Kidney glomerular epithelial cell (primary cell): Measurements from ENCODE around the gene IDS.
"Not testable (repeated sequence)": the region's sequence is repeated elsewhere in the genome, so short reads cannot be mapped to it uniquely, and the experiment has no call there.

Experiments
- DNase-seq: peaks from one replicate; lab custom pipeline; 2025; lab: John Stamatoyannopoulos, UW

Gene IDS

DNA sequence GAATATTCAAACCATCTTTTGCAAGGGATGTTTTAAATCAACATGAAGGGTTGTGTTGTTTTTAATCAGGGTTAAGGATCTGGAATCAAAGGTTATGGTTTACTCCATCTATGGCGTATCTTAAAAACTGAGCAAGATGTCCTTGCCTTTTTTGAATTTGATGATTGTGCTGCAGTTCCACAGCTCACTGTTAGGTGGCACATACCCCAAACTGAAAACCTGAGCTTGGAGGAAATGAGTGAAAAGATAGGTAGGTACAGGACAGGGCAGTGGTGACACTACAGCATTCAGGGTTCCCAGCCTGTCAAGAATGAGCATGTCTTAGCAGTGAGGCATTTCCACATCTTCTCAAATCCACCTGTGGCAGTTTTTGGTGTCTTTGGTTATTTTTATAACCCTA, 22.6 kb upstream of the IDS start:
- DNase-seq: no peak

DNA sequence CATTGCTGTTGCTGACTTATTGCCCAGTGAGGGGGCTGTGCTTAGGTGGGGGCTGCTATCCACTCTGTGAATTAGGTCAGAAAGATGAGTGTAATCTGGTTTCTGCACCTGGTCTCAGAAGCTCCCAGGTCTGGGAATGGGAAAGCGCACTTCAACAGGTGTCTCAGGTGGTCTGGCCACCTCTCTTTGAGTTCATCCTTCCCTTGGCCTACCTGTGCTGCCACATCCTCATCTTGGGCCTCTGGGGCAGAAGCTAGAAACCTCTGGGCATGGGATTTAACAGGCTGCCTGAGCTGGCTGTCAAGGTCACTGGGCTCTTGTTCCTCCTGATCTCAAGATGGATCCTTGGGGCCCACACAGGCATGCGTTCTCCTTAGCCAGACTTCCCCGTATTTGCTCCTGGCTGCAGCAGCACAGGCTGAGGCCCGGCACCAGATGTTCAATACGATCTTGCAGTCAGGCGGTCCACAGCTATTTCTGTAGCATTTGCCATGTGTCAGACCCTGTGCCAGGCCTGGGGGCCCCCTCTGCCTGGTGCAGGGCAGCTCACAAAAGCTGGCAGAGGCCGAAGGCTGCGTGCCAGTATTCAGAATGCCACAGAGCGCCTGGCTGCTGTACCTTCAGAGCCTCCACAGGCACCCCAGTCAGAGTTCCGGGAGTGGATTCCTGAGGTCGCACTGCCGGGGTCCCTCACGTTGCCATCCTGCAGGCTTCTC, 21.4 kb upstream of the IDS start:
- not testable (repeated sequence) for DNase-seq

DNA sequence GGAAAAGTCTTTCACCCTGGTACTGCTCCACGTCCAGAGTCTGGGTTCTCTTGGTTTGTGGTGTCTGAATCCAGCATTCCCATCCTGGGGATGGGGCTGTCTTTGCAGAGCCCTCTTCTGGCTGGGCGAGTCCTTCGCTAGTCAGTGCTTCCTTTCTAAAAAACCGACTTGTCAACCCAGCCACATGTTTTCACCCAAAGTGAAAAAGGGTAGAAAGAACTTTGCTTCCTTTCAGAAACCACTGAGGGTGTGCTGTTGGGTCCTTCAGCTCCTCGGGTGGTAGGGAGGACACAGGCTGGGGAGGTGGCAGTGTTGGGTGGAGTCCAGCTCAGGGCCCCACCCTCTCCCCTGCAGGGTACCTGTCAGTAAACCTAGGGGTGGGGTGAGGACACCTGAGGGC, 20.8 kb upstream of the IDS start:
- DNase-seq: not testable (repeated sequence)

DNA sequence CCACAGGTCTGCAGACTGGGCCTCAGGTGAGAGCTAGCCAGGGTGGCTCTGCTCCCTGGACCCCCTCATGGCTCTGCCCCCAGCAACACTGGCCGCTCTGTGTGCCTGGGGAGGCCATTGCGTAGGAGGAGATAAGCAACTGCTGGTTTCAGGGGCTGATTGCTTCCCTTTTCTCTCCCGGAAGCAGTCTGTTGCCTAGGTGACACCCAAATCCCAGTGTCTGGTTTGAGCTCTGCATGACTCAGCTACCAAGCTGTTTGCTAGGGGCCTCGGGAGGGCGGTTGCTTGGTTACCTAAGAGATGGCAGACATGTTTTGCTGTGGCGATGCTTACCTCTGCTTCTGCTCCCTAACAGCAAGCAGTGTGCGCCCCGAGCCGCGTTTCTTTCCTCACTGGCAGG, 20.3 kb upstream of the IDS start:
- peak; percentile 14 for DNase-seq

DNA sequence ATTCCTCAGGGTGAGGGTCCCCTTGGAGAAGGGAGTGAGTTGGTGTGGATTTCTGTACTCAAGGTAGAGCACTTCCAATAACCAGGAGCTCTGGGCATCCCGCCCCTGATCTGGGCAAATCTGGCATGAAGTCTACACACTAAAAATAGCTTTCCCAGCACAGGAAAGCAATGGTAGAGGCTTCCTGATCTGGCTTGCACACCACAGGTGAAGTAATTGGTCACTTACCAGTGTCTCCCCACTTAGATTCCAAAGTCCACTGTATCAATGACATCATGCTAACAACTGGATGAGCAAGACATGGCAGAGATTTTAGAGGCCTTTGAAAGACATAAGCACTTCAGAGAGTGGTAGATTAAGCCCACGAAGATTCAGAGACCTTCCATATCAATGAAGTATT, 17.8 kb upstream of the IDS start:
- no peak for DNase-seq

DNA sequence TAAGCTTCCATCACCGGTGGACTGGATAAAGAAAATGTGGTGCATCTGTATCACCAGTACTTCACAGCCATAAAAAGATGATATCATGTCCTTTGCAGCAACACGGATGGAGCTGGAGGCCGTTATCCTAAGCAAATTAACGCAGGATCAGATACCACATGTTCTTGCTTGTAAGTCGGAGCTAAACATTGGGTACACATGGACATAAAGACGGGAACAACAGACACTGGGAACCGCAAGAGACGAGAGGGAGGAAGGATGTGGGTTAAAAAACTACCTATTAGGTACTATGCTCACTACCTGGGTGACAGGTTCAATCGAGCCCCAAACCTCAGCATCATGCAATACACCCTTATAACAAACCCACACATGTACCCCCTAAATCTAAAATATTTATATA, 16.3 kb upstream of the IDS start:
- DNase-seq: no peak

DNA sequence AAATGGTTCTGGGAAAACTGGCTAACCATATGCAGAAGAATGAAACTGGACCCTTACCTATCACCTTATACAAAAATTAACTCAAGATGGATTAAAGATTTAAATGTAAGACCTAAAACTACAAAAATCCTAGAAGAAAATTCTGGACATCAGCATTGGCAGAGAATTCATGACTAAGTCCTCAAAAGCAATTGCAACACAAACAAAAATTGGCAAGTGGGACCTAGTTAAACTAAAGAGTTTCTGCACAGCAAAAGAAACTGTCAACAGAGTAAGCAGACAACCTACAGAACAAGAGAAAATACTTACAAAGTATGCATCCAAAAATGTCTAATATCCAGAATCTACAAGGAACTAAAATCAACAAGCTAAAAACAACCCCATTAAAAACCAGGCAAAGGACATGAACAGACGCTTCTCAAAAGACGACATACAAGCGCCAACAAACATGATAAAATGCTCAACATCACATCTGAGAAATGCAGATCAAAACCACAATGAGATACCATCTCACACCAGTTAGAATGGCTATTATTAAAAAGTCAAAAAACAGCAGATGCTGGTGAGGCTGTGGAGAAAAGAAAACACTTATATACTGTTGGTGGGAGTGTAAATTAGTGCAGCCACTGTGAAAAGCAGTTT, 15.7 kb upstream of the IDS start:
- not testable (repeated sequence) for DNase-seq

DNA sequence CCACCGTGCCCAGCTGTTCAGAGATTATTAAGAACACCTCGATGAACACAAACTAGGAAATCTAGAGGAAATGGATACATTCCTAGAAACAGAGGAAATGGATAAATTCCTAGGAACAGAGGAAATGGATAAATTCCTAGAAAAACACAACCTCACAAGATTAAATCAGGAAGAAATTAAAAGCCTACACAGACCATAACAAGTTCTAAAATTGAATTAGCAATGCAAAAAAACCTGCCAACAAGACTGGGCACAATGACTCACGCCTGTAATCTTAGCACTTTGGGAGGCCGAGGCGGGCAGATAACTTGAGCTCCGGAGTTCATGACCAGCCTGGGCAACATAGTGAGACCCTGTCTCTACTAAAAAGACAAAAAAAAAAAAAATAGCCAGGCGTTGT, 13.1 kb upstream of the IDS start:
- DNase-seq: no peak

DNA sequence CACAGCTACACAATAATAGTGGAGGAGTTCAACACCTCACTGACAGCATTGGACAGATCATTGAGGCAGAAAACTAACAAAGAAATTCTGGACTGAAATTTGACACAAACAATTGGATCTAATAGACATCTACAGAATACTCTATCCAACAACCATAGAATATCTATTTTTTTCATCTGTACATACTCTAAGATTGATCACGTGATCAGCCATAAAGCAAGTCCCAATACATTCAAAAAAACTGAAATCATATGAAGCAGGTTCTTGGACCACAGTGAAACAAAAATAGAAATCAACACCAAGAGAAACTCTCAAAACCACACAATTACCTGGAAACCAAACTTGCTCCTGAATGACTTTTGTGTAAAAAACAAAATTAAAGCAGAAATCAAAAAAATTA, 12.2 kb upstream of the IDS start:
- no peak for DNase-seq

DNA sequence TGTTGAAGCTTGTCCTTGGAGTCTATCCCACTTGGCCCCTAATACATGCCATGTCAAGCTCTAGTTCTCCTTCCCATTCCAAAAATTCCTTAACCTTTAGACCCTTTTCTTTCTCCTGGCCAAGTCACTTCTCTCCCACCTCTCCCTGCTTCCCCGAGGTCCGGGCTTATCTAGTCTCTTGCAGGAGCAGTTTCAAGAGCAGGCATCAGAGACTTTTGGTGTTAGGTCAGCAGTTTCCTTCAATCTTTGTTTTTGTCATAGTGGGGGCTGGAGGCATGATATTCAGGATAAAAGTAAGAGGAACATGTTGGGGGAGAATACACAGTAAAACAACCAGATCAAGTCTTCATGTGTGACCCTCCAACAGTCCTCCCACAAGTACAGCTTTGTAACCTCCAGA, 11.5 kb upstream of the IDS start:
- no peak for DNase-seq

DNA sequence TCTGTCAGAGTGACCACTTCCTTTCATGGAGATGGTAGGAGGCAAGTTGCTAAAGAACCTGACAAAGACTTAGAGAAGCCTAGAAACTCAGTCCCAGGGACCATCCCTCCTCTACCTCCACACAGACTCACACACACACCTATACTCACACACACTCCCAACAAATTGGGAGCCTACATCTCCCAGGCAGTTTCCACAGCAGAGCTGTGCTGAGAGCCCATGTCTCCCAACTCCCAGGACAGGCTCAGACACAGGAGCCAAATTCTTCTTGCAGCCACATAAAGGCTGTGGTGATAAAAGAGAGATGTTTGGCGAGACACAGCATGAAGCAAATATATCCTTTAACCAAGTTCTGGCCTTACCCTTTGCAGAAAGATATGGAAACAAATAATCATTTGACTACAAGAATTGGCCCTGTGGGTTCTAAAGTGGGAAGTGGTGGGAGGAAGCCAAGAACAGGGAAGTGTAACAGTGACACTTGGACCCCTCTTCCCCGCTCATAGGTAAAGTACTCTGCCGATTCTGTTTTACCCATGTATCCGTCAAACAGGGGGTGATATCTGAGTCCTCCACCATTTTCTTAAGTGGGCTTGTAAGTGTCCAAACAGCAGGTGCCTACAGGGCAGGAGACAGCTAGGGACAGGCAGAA, 11.0 kb upstream of the IDS start:
- DNase-seq: no peak

DNA sequence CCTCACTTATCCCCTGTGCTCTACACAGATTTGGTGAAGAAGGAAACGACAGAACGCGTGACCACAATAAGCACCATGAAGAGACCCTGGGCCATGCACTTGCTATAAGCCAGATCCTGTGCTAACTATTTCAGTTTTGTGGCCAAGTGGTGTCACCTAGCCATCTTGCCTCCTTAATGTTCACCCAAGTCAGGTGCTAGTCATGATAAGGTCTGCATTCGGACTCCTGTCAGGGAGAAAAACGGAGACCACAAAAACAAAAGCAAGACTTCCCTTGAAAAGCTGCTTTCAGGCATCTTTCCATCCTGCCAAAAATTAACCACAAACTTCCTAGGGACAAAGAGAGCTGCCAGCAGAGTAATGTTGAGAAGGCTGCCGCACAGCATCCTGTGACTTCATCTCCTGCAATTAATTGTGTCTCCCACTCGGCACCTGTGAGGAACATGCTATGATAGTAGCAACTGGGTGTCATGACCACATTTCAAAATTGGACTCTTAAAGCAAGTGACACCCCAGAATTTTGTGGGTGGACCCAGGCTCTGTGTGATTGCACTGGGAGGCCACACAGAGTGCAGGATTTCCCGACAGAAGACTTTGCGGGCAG, 8.8 kb upstream of the IDS start:
- no peak for DNase-seq

DNA sequence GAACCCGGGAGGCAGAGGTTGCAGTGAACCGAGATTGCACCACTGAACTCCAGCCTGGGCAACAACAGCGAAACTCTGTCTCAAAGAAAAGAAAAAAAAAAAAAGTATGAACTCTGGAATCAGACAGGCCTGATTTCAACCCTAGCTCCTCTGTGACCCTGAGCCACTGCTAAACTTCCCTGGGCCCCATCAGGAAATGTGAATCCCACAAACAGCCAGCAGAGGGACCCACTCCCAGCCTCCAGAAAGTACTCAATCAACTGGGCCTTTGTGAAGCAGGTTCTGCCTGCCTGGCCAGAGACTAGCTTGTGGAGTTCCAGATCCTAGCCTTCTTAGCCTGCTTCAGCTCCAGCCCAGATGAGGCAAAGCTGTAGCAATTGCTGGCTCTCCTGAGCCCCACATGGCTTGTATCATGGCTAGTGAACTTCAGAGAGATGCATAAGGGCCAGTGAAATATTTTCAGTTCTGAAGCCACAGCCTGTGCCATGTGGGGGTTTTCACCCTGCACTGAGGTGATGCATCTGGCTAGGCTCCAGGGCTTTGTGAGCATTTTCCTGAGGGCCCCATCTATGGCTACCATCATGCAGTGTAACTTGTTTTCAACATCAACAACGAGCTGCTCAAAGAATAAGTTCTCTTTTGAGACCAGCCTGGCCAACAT, 7.2 kb upstream of the IDS start:
- no peak for DNase-seq

DNA sequence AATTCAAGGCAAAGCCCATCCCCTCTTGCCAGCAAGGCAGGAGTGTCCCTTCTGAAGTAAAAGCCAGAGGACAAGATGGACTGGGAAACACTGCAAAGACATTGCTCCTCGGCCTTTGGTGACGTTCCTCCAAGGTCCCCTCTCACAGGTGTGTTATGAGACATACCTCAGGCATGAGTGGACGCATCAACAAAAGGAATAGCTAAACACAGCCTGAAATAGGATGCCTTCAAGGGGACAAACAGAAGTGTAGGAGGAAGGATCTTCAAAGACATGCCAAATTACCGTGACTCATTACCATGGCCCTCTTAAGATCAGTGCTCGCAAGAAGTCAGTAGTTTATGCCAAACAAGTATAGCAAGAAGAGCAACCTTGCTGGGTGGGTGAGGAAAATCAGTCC, 6.0 kb upstream of the IDS start:
- no peak for DNase-seq

DNA sequence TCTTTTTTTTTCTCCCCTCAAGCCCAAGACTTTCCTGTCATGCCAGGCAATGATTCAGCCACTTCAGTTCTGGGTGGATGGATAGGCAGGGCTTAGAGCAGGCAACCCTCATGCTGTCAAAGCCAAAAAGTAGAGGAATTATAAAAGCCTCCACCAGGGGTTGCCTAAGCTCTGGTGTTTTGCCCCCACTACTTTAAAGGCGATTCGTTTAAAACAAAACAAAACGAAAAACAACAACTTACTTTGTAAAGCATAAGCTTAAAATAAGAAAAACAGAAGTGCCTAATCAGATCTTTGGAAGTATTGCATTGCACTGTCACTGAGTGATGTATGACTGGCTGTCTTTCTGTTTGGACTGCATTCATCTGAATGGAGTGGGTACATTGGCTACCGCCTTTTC, 5.3 kb upstream of the IDS start:
- DNase-seq: no peak

DNA sequence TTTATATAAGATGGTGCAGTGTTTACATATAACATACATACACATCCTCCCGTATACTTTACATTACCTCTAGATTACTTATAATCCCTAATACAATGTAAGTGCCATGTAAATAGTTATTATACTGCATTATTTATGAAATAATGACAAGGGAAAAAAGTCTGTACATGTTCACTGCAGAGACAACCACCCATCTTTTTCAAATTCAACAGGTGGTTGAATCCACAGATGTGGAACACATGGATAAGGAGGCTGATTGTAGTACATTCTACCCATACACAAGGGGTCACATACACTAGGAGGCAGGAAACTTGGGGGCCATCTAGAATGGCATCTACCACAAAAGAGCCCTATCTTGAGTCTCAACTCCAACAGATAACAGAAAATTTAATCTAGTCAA, 3.4 kb upstream of the IDS start:
- no peak for DNase-seq

DNA sequence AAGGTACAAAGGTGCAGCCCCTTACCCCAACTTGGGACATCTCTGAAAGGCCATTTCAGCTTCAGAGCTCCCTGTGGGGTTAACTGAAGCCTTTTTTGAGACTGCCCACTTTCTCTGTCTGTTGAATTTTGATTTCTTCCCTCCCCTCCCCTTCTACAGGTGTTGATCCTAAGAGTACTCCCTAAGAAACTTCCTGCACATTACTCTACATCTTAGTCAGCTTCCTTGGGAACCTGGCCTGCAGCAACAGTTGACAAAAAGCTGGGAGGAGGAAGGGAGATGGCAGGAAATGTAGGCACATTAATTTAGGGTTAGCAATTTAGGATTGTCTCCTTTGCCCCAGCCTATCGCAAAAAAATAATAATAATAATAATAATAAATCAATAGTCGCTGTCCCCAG, 1.2 kb upstream of the IDS start:
- DNase-seq: no peak

DNA sequence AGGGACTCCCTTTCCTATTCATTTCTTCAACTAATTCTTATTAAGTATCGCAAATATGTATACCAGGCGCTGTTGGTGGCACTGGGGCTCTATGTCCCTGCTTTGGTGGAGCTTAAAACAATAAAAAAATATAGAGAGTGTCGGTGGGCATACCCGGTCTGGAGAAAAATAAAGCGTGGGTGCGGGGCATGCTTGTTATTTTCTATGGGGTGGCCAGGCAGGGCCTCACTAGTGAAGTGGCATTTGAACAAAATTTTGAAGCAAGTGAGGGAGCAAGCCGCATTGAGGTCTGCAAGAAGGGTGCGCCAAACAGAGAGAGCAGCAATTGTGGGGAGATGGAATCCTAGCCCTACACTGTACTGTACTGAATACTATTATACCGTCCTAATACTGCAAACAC, 565 bp upstream of the IDS start:
- DNase-seq: no peak

DNA sequence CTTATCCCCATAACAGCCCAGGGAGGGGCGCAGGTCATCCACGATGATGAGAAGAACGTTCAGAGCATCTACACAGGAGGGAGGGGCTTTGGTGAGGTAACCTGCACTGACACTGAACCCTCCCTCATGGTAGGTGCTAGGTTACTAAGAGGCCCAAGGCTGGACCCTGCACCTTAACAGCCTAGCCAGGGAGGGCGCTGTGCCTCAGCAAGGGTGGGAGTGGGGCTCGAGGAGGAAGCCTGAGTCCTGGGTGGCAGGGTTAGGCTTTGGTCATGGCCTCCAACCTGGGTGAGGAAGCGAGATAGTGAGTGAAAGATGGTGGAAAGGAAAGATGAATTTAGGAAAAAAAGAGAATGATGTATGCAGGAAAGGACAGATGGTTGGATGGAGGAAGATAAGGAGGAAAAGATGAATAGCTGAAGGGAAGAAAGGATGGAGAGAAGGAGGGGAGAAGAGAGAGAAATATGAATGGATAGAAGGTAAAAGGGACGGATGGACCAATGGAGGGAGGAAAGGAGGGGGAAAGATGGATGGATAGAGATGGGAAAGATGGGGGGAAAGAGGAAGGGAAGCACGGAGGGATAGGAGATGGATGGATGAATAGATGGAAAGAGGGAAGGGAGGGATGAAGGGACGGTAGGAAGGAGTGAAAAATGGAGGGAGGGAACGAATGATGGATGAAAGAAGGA, 736 bp downstream of the IDS start:
- no peak for DNase-seq

DNA sequence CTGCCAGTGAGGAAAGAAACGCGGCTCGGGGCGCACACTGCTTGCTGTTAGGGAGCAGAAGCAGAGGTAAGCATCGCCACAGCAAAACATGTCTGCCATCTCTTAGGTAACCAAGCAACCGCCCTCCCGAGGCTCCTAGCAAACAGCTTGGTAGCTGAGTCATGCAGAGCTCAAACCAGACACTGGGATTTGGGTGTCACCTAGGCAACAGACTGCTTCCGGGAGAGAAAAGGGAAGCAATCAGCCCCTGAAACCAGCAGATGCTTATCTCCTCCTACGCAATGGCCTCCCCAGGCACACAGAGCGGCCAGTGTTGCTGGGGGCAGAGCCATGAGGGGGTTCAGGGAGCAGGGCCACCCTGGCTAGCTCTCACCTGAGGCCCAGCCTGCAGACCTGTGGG, 1.7 kb downstream of the IDS start:
- DNase-seq: not testable (repeated sequence)

DNA sequence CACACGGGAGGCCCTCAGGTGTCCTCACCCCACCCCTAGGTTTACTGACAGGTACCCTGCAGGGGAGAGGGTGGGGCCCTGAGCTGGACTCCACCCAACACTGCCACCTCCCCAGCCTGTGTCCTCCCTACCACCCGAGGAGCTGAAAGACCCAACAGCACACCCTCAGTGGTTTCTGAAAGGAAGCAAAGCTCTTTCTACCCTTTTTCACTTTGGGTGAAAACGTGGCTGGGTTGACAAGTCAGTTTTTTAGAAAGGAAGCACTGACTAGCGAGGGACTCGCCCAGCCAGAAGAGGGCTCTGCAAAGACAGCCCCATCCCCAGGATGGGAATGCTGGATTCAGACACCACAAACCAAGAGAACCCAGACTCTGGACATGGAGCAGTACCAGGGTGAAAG, 2.2 kb downstream of the IDS start:
- not testable (repeated sequence) for DNase-seq

DNA sequence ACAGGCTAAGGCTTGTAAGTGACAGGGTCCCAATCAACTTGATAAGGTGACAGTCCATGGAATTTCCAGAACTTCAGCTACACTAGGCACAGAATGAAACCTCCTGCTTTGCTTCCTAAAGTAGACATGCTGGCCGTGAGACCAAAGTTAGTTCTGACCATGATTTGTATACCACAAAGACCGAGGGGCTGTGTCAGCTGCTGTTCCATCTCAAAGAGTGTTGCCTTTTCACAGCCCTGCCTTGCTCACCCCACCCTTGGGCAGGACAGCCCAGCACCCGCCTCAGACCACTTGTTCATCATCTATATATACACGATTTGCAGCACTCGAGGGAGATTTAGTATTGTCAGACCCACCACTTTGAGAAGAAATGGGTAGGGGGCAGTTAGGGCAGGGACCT, 5.3 kb downstream of the IDS start:
- no peak for DNase-seq
